HepG2 (cell line): ENCODE results near the gene TAF1D. TPM values are rescaled to one million over a fixed set of nuclear protein-coding genes. Genes with fewer than 3 reads are reported as not detected.
A peak's percentile ranks its signal among the peaks of the same experiment; 100 is the strongest.

Experiments used
- CAMTA2 ChIP-seq: sonication (generic); formaldehyde crosslinking; IDR thresholded peaks from 2 replicates; pipeline ENCODE4 v1.4.0; 2020; ENCODE audit warnings: mild to moderate bottlenecking, missing genetic modification reagents, borderline replicate concordance
- CENPT ChIP-seq: sonication (generic); formaldehyde crosslinking; IDR thresholded peaks from 2 replicates; pipeline ENCODE4 v1.8.0; 2022; ENCODE audit warnings: low read depth, mild to moderate bottlenecking, moderate library complexity, missing genetic modification reagents
- FOXA1 ChIP-seq, 2 experiments: fragments of 450-650 bp in 1 of 2; sonication (generic) in 1 of 2; formaldehyde crosslinking in 1 of 2; IDR thresholded peaks; 2 replicates each; pipeline versions ENCODE4 v1.4.0 to v1.6.1; 2016 to 2020; ENCODE audit warnings: missing genetic modification reagents in 1 of 2
- HDAC2 ChIP-seq: sonication (generic); formaldehyde crosslinking; IDR thresholded peaks from 2 replicates; pipeline ENCODE4 v1.4.0; 2020; ENCODE audit warnings: missing genetic modification reagents
- HIVEP1 ChIP-seq: sonication (generic); formaldehyde crosslinking; IDR thresholded peaks from 2 replicates; pipeline ENCODE4 v1.4.0; 2020; ENCODE audit warnings: mild to moderate bottlenecking, missing genetic modification reagents
- HNF4A ChIP-seq: sonication (generic); formaldehyde crosslinking; IDR thresholded peaks from 2 replicates; pipeline ENCODE4 v1.4.0; 2020; ENCODE audit warnings: missing genetic modification reagents
- IRF2 ChIP-seq: IDR thresholded peaks from 2 replicates; pipeline ENCODE4 v1.6.1; 2018; ENCODE audit warnings: missing genetic modification reagents, missing compliant biosample characterization
- JUN ChIP-seq: sonication (generic); formaldehyde crosslinking; IDR thresholded peaks from 2 replicates; pipeline ENCODE4 v1.4.0; 2020; ENCODE audit warnings: mild to moderate bottlenecking, missing genetic modification reagents
- PHF21A ChIP-seq: sonication (generic); formaldehyde crosslinking; IDR thresholded peaks from 2 replicates; pipeline ENCODE4 v1.5.0; 2020; ENCODE audit warnings: mild to moderate bottlenecking, missing genetic modification reagents
- SAFB2 ChIP-seq: sonication (generic); formaldehyde crosslinking; IDR thresholded peaks from 2 replicates; pipeline ENCODE4 v1.5.1; 2020; ENCODE audit warnings: missing genetic modification reagents, low read depth, mild to moderate bottlenecking, borderline replicate concordance
- SMYD3 ChIP-seq: sonication (generic); formaldehyde crosslinking; IDR thresholded peaks from 2 replicates; pipeline ENCODE4 v1.8.1; 2023; ENCODE audit warnings: mild to moderate bottlenecking, missing genetic modification reagents
- STAT6 ChIP-seq: sonication (generic); formaldehyde crosslinking; IDR thresholded peaks from 2 replicates; pipeline ENCODE4 v1.4.0; 2020; ENCODE audit warnings: missing genetic modification reagents, mild to moderate bottlenecking, borderline replicate concordance
- ZBTB14 ChIP-seq: sonication (generic); formaldehyde crosslinking; IDR thresholded peaks from 2 replicates; pipeline ENCODE4 v1.4.0; 2020; ENCODE audit warnings: missing genetic modification reagents
- ZBTB7A ChIP-seq: sonication (generic); formaldehyde crosslinking; IDR thresholded peaks from 2 replicates; pipeline ENCODE4 v1.8.0; 2022; ENCODE audit warnings: mild to moderate bottlenecking, missing genetic modification reagents
- ZNF33A ChIP-seq: sonication (generic); formaldehyde crosslinking; IDR thresholded peaks from 2 replicates; pipeline ENCODE4 v1.5.1; 2020; ENCODE audit warnings: missing genetic modification reagents, mild to moderate bottlenecking, moderate library complexity, borderline replicate concordance
- ZNF577 ChIP-seq: sonication (generic); formaldehyde crosslinking; IDR thresholded peaks from 2 replicates; pipeline ENCODE4 v1.4.0; 2020; ENCODE audit warnings: mild to moderate bottlenecking, low read depth, missing genetic modification reagents, borderline replicate concordance
- ZNF589 ChIP-seq: sonication (generic); formaldehyde crosslinking; conservative IDR thresholded peaks from 2 replicates; pipeline ENCODE4 v1.8.0; 2022; ENCODE audit warnings: mild to moderate bottlenecking, moderate library complexity, missing genetic modification reagents
- ZNF660 ChIP-seq: sonication (generic); formaldehyde crosslinking; IDR thresholded peaks from 2 replicates; pipeline ENCODE4 v1.5.1; 2020; ENCODE audit warnings: mild to moderate bottlenecking, low read depth, missing genetic modification reagents, borderline replicate concordance
- polyA plus RNA-seq, 8 experiments: library from polyadenylated mRNA; depleted of rRNA in 3 of 8; stranded (reverse) in 7 of 8; unstranded in 1 of 8; fragments of >200 nt; fragmentation: Illumina TruSeq in 4 of 8; extraction: Trizol in 4 of 8; gene quantifications; 2 replicates each; pipeline versions ENCODE4 v1.2.1 to v1.2.3, GENCODE V29; 2011 to 2016; ENCODE audit warnings: low read depth in 4 of 8, missing spikeins in 1 of 8, mixed read lengths in 1 of 8; ENCODE audit not compliant: insufficient read depth in 1 of 8
- total RNA-seq, 5 experiments: library from RNA; depleted of rRNA; stranded (reverse); fragments of >200 nt; fragmentation: Illumina TruSeq; extraction: Trizol; gene quantifications; 2 replicates each; pipeline ENCODE4 v1.2.3, GENCODE V29; 2016; ENCODE audit warnings: low read depth in 1 of 5
- TF ChIP-seq, protein P1 (sequence below): sonication (generic); formaldehyde crosslinking; IDR thresholded peaks from 2 replicates; pipeline ENCODE4 v1.5.0; 2020; ENCODE audit warnings: missing genetic modification reagents
- TF ChIP-seq, protein P2 (sequence below): sonication (generic); formaldehyde crosslinking; IDR thresholded peaks from 2 replicates; pipeline ENCODE4 v1.5.1; 2020; ENCODE audit warnings: missing genetic modification reagents, mild to moderate bottlenecking, borderline replicate concordance

Gene TAF1D
- total and polyA plus RNA-seq, 2 of the 13 experiments (the other 11 are each of a cell fraction or from before 2014, with no cell fraction given): 132 to 207 TPM

- TF ChIP-seq HIVEP1 (no peak), FOXA1 (IDR thresholded peaks at IDR 0.05) (no peak), FOXA1 (CRISPR knock-in tag; IDR thresholded peaks at IDR 0.05) (0 out of 2 replicates have a peak, but pooled peaks have one; percentile 5), HDAC2 (CRISPR knock-in tag) (peak; percentile 64), ZNF577 (no peak), ZNF660 (CRISPR knock-in tag) (no peak; the same call in 1 of the 2 replicates), PHF21A (CRISPR knock-in tag) (0 out of 2 replicates have a peak, but pooled peaks have one; percentile 51), ZBTB7A (CRISPR knock-in tag) (no peak), IRF2 (CRISPR knock-in tag) (peak; percentile 80), CAMTA2 (CRISPR knock-in tag) (no peak), CENPT (no peak), SAFB2 (peak; percentile 15; the same call in 1 of the 2 replicates), JUN (CRISPR knock-in tag) (peak; percentile 52; the same call in 1 of the 2 replicates), HNF4A (CRISPR knock-in tag) (no peak; the same call in 1 of the 2 replicates), STAT6 (CRISPR knock-in tag) (no peak; the same call in 1 of the 2 replicates), ZNF33A (CRISPR knock-in tag) (no peak), ZNF589 (CRISPR knock-in tag) (no peak; the same call in 1 of the 2 replicates), ZBTB14 (CRISPR knock-in tag) (no peak), SMYD3 (0 out of 2 replicates have a peak, but pooled peaks have one; percentile 9)
- TF ChIP-seq, protein P1, sequence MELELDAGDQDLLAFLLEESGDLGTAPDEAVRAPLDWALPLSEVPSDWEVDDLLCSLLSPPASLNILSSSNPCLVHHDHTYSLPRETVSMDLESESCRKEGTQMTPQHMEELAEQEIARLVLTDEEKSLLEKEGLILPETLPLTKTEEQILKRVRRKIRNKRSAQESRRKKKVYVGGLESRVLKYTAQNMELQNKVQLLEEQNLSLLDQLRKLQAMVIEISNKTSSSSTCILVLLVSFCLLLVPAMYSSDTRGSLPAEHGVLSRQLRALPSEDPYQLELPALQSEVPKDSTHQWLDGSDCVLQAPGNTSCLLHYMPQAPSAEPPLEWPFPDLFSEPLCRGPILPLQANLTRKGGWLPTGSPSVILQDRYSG (CRISPR knock-in tag): 0 out of 2 replicates have a peak, but pooled peaks have one; percentile 67
- TF ChIP-seq, protein P2, sequence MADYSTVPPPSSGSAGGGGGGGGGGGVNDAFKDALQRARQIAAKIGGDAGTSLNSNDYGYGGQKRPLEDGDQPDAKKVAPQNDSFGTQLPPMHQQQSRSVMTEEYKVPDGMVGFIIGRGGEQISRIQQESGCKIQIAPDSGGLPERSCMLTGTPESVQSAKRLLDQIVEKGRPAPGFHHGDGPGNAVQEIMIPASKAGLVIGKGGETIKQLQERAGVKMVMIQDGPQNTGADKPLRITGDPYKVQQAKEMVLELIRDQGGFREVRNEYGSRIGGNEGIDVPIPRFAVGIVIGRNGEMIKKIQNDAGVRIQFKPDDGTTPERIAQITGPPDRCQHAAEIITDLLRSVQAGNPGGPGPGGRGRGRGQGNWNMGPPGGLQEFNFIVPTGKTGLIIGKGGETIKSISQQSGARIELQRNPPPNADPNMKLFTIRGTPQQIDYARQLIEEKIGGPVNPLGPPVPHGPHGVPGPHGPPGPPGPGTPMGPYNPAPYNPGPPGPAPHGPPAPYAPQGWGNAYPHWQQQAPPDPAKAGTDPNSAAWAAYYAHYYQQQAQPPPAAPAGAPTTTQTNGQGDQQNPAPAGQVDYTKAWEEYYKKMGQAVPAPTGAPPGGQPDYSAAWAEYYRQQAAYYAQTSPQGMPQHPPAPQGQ: no peak
Observed at GRCh38 chr11:93741094-93741881, at the start of gene TAF1D, which contains the start of gene C11orf54 (continued).
